ENCODE data around the gene GMPS.

GMPS gene

GRCh38 chr3:155944081-155944480, 73.6 kb downstream of the GMPS start:
- H3K4me3 ChIP-seq (replicated peaks; ENCODE audit: low read depth, low read length) = no peak overlapping the region
- no peak for DNase-seq (ENCODE audit: low read depth)
- TF ChIP-seq CTCF (IDR thresholded peaks at IDR 0.05; ENCODE audit: low read length, missing control alignments) = no peak

GRCh38 chr3:155946178-155946577, 75.7 kb downstream of the GMPS start:
- peak; percentile 85 for DNase-seq (ENCODE audit: low read depth)
- TF ChIP-seq CTCF (IDR thresholded peaks at IDR 0.05; ENCODE audit: low read length, missing control alignments) = no peak
- no peak overlapping the region for H3K4me3 ChIP-seq (replicated peaks; ENCODE audit: low read depth, low read length)

- H3K4me3 ChIP-seq (replicated peaks; ENCODE audit: low read depth, low read length) = no peak overlapping the region
- TF ChIP-seq CTCF (IDR thresholded peaks at IDR 0.05; ENCODE audit: low read length, missing control alignments) = no peak
- DNase-seq (ENCODE audit: low read depth) = peak; percentile 36
Observed at GRCh38 chr3:155948476-155948875, 78.0 kb downstream of the GMPS start.

- DNase-seq (ENCODE audit: low read depth) = no peak
- TF ChIP-seq CTCF (IDR thresholded peaks at IDR 0.05; ENCODE audit: low read length, missing control alignments) = no peak
- H3K4me3 ChIP-seq (replicated peaks; ENCODE audit: low read depth, low read length) = no peak overlapping the region
Observed at GRCh38 chr3:155949453-155950217, 79.2 kb downstream of the GMPS start.

GRCh38 chr3:155956508-155957411, 86.3 kb downstream of the GMPS start:
- no peak overlapping the region for H3K4me3 ChIP-seq (replicated peaks; ENCODE audit: low read depth, low read length)
- DNase-seq (ENCODE audit: low read depth) = no peak
- TF ChIP-seq CTCF (IDR thresholded peaks at IDR 0.05; ENCODE audit: low read length, missing control alignments) = no peak

- DNase-seq (ENCODE audit: low read depth) = no peak
- H3K4me3 ChIP-seq (replicated peaks; ENCODE audit: low read depth, low read length) = no peak overlapping the region
- TF ChIP-seq CTCF (IDR thresholded peaks at IDR 0.05; ENCODE audit: low read length, missing control alignments) = no peak
Observed at GRCh38 chr3:155957412-155957880, 87.0 kb downstream of the GMPS start.

Measured in fibroblast of pulmonary artery (primary cell).